KMS-11 (cell line): Measurements from ENCODE around the gene NALF2.
A peak's percentile ranks its signal among the peaks of the same experiment; 100 is the strongest.

Source experiments
- H2AFZ ChIP-seq: fragments of 200-600 bp; sonication (generic); 2 replicates; pipeline ENCODE4 v1.6.1; 2016; ENCODE audit warnings: antibody characterized with exemption, mixed run types, low read depth
- H3K27ac ChIP-seq: fragments of 200-600 bp; sonication (generic); 2 replicates; pipeline ENCODE4 v1.6.1; 2016; ENCODE audit warnings: mild to moderate bottlenecking, mixed run types
- H3K27me3 ChIP-seq: fragments of 200-600 bp; sonication (generic); 2 replicates; pipeline ENCODE4 v1.6.1; 2017; ENCODE audit warnings: mild to moderate bottlenecking, low read depth, mixed run types, moderate library complexity; ENCODE audit not compliant: insufficient read depth
- H3K36me3 ChIP-seq: fragments of 200-600 bp; sonication (generic); 2 replicates; pipeline ENCODE4 v1.6.1; 2017; ENCODE audit warnings: mild to moderate bottlenecking, mixed run types; ENCODE audit not compliant: insufficient read depth
- H3K4me1 ChIP-seq: fragments of 200-600 bp; sonication (generic); 2 replicates; pipeline ENCODE4 v1.6.1; 2016; ENCODE audit warnings: mild to moderate bottlenecking, low read depth, mixed run types; ENCODE audit not compliant: poor library complexity, severe bottlenecking
- H3K4me2 ChIP-seq: fragments of 200-600 bp; sonication (generic); 2 replicates; pipeline ENCODE4 v1.7.0; 2016; ENCODE audit warnings: mild to moderate bottlenecking, mixed run types
- H3K4me3 ChIP-seq: fragments of 200-600 bp; sonication (generic); IDR thresholded peaks from 2 replicates; pipeline ENCODE4 v1.6.1; 2017; ENCODE audit warnings: low read depth, low read length, mixed read lengths; ENCODE audit not compliant: insufficient read depth
- H3K79me2 ChIP-seq: fragments of 200-600 bp; sonication (generic); 2 replicates; pipeline ENCODE4 v1.6.1; 2016; ENCODE audit warnings: low read depth, mixed run types; ENCODE audit not compliant: insufficient read depth
- H3K9ac ChIP-seq: fragments of 200-600 bp; sonication (generic); 2 replicates; pipeline ENCODE4 v1.6.1; 2016; ENCODE audit warnings: mild to moderate bottlenecking, mixed run types
- H4K20me1 ChIP-seq: fragments of 200-600 bp; sonication (generic); 2 replicates; pipeline ENCODE4 v1.6.1; 2016; ENCODE audit warnings: mild to moderate bottlenecking, mixed run types; ENCODE audit not compliant: insufficient read depth
- CTCF ChIP-seq: fragments of 200-600 bp; sonication (generic); conservative IDR thresholded peaks from 2 replicates; pipeline ENCODE4 v1.6.1; 2017; ENCODE audit warnings: low read depth, mild to moderate bottlenecking, antibody characterized with exemption, low read length, moderate library complexity, mixed read lengths

Gene NALF2

GRCh38 chrX:69503228-69503781, 821 bp upstream of the NALF2 start:
- Histone ChIP-seq H3K27ac (no peak overlapping the region; the same call in 1 of the 2 replicates), H2AFZ (peak overlapping the region; percentile 41; the same call in 1 of the 2 replicates), H3K79me2 (no peaks in the 10 kb centered on the region; the same call in 1 of the 2 replicates), H3K4me3 (no peak overlapping the region), H4K20me1 (no peaks in the 10 kb centered on the region), H3K9ac (no peak overlapping the region), H3K4me2 (peak overlapping the region; percentile 27; the same call in 1 of the 2 replicates), H3K27me3 (no peaks in the 10 kb centered on the region), H3K36me3 (no peaks in the 10 kb centered on the region), H3K4me1 (no peaks in the 10 kb centered on the region)
- no peak for TF ChIP-seq CTCF

GRCh38 chrX:69504626-69505612, 793 bp downstream of the NALF2 start:
- no peak for TF ChIP-seq CTCF
- Histone ChIP-seq H3K27me3 (no peaks in the 10 kb centered on the region), H3K79me2 (no peaks in the 10 kb centered on the region; the same call in 1 of the 2 replicates), H3K9ac (peak overlapping the region; percentile 60; the same call in 1 of the 2 replicates), H3K27ac (peak overlapping the region; percentile 42; the same call in 1 of the 2 replicates), H2AFZ (peak overlapping the region; percentile 57), H4K20me1 (no peaks in the 10 kb centered on the region), H3K36me3 (no peaks in the 10 kb centered on the region), H3K4me2 (no peak overlapping the region), H3K4me1 (no peaks in the 10 kb centered on the region), H3K4me3 (no peak overlapping the region)

- no peak for TF ChIP-seq CTCF
- H4K20me1 ChIP-seq = no peaks in the 10 kb centered on the region
- no peak overlapping the region for H2AFZ ChIP-seq
- H3K36me3 ChIP-seq = no peaks in the 10 kb centered on the region
- H3K4me2 ChIP-seq = no peak overlapping the region
- no peak overlapping the region for H3K27ac ChIP-seq
- H3K79me2 ChIP-seq = no peaks in the 10 kb centered on the region; the same call in 1 of the 2 replicates
- H3K4me3 ChIP-seq = no peak overlapping the region
- no peaks in the 10 kb centered on the region for H3K4me1 ChIP-seq
- no peaks in the 10 kb centered on the region for H3K27me3 ChIP-seq
- H3K9ac ChIP-seq = no peak overlapping the region
Measured at GRCh38 chrX:69505772-69506616, 1.9 kb downstream of the NALF2 start.
